ENCODE data around the gene BMP8A.
"Not testable (repeated sequence)": the region's sequence is repeated elsewhere in the genome, so short reads cannot be mapped to it uniquely, and the experiment has no call there.

Gene BMP8A

DNA sequence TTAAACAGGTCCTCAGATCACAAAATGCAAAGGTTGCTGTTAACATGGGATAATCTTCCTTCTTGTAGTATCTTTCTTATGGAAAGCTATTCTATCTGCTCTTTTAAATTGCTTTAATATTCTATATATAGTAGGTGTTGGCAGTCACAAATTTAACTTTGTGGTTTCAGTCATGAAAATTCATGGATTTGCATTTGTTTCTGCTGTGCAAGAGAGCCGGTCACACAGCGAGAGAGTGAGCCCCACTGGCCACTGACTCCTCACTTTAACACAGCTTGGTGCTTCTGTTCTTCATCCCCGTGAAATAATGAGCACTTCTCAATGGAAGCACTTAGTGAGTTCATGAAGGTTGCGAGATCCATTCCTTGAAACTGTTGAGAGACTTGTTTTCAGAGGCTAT lies 18.1 kb upstream of the BMP8A start:
- no peak for TF ChIP-seq ZFP37 (tag by site-specific recombination; IDR thresholded peaks at IDR 0.05)
- no peak for TF ChIP-seq ZNF311 (tag by site-specific recombination; IDR thresholded peaks at IDR 0.05; ENCODE audit: borderline replicate concordance)
- TF ChIP-seq KLF9 (tag by site-specific recombination; IDR thresholded peaks at IDR 0.05; ENCODE audit: low read depth), result no peak
- TF ChIP-seq, protein P1, sequence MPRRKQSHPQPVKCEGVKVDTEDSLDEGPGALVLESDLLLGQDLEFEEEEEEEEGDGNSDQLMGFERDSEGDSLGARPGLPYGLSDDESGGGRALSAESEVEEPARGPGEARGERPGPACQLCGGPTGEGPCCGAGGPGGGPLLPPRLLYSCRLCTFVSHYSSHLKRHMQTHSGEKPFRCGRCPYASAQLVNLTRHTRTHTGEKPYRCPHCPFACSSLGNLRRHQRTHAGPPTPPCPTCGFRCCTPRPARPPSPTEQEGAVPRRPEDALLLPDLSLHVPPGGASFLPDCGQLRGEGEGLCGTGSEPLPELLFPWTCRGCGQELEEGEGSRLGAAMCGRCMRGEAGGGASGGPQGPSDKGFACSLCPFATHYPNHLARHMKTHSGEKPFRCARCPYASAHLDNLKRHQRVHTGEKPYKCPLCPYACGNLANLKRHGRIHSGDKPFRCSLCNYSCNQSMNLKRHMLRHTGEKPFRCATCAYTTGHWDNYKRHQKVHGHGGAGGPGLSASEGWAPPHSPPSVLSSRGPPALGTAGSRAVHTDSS (tag by site-specific recombination; IDR thresholded peaks at IDR 0.05), result no peak
- TF ChIP-seq WT1 (tag by site-specific recombination; IDR thresholded peaks at IDR 0.05), result no peak
- no peak for TF ChIP-seq ZBTB7A (tag by site-specific recombination; IDR thresholded peaks at IDR 0.05; ENCODE audit: low read depth)
- peaks cover 18 to 68% of the 10 kb centered on the region in 2 experiments; a peak in 2 of 3 replicates for H3K36me3 ChIP-seq (ENCODE audit: control insufficient read depth in 2 of 2, insufficient read depth in 1 of 2, low read length in 2 of 2)
- ChIA-PET POLR2A (no interaction called here), CTCF (interaction anchor here (1.0 kb wide), 1 partner anchor 65 kb away, joined by 6 read pairs; no protein-coding TSS in a partner anchor)
- H3K4me3 ChIP-seq (ENCODE audit: low read depth, low read length), result no peak overlapping the region
- no peaks in the 10 kb centered on the region for H3K4me1 ChIP-seq (ENCODE audit: control insufficient read depth, insufficient read depth, low read length)
- no peak overlapping the region for H3K27ac ChIP-seq (ENCODE audit: extremely low read depth, low read depth, low read length)
- H3K9me3 ChIP-seq (ENCODE audit: control insufficient read depth, insufficient read depth, low read depth, low read length), result no peaks in the 10 kb centered on the region

DNA sequence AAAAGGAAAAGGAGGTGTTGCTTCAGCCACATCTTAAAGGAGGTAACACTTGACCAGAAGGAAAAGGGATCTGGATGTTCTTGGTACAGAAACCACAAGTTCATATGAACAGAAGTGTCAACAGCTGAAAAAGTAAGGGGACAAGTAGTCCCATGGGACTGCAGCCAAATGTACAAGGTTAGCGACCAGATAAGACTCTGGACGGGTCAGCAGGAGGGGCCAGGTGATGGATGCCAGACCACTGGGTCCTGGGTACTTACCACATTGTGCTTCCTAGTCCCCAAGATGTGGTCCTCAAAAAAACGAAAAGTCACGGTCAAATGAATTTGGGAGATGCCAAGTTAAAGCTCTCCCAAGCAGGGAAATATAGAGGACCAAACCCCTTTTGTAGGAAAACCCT lies 16.6 kb upstream of the BMP8A start:
- Histone ChIP-seq H3K4me1 (ENCODE audit: control insufficient read depth, insufficient read depth, low read length) (no peaks in the 10 kb centered on the region), H3K27ac (ENCODE audit: extremely low read depth, low read depth, low read length) (no peak overlapping the region), H3K4me3 (ENCODE audit: low read depth, low read length) (no peak overlapping the region), H3K36me3 (ENCODE audit: control insufficient read depth in 2 of 2, insufficient read depth in 1 of 2, low read length in 2 of 2) (peaks cover 18 to 68% of the 10 kb centered on the region in 2 experiments; a peak in 2 of 3 replicates), H3K9me3 (ENCODE audit: control insufficient read depth, insufficient read depth, low read depth, low read length) (no peaks in the 10 kb centered on the region)
- TF ChIP-seq, protein P2, sequence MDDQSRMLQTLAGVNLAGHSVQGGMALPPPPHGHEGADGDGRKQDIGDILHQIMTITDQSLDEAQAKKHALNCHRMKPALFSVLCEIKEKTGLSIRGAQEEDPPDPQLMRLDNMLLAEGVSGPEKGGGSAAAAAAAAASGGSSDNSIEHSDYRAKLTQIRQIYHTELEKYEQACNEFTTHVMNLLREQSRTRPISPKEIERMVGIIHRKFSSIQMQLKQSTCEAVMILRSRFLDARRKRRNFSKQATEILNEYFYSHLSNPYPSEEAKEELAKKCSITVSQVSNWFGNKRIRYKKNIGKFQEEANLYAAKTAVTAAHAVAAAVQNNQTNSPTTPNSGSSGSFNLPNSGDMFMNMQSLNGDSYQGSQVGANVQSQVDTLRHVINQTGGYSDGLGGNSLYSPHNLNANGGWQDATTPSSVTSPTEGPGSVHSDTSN (CRISPR knock-in tag; IDR thresholded peaks at IDR 0.05), result no peak
- TF ChIP-seq ZNF354C (tag by site-specific recombination; IDR thresholded peaks at IDR 0.05; ENCODE audit: borderline replicate concordance, low read depth), result no peak
- CTCF ChIA-PET, result interaction anchor here (0.6 kb wide), 1 partner anchor 1319 kb away, joined by 3 read pairs; no protein-coding TSS in a partner anchor
- POLR2A ChIA-PET, result no interaction called here

DNA sequence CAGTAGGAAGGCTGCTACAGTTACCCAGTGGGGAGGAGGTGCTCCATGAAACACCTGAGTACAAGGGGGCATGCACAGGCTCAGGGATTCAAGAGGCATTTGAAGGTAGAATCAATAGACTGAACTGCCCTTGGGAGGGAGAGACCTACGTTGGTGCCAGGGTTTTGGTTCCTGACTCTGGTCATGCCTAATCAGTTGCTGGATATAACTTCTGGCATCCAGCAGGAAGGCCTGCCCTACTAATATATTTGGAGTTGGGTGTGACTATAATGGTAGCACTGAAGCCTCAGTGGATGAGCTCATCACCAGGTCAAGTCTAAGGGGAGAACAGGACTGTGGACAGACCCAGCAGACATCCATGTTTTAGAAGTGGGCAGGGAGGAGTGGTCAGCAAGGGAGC lies 15.9 kb upstream of the BMP8A start:
- H3K9me3 ChIP-seq (ENCODE audit: control insufficient read depth, insufficient read depth, low read depth, low read length); H3K27ac ChIP-seq (ENCODE audit: extremely low read depth, low read depth, low read length); H3K4me3 ChIP-seq (ENCODE audit: low read depth, low read length); H3K4me1 ChIP-seq (ENCODE audit: control insufficient read depth, insufficient read depth, low read length); POLR2A ChIA-PET; CTCF ChIA-PET: not testable (repeated sequence)
- TF ChIP-seq ZNF10 (tag by site-specific recombination; IDR thresholded peaks at IDR 0.05), result peak; percentile 95
- peaks cover 20 to 68% of the 10 kb centered on the region in 2 experiments; a peak in 2 of 3 replicates for H3K36me3 ChIP-seq (ENCODE audit: control insufficient read depth in 2 of 2, insufficient read depth in 1 of 2, low read length in 2 of 2)

DNA sequence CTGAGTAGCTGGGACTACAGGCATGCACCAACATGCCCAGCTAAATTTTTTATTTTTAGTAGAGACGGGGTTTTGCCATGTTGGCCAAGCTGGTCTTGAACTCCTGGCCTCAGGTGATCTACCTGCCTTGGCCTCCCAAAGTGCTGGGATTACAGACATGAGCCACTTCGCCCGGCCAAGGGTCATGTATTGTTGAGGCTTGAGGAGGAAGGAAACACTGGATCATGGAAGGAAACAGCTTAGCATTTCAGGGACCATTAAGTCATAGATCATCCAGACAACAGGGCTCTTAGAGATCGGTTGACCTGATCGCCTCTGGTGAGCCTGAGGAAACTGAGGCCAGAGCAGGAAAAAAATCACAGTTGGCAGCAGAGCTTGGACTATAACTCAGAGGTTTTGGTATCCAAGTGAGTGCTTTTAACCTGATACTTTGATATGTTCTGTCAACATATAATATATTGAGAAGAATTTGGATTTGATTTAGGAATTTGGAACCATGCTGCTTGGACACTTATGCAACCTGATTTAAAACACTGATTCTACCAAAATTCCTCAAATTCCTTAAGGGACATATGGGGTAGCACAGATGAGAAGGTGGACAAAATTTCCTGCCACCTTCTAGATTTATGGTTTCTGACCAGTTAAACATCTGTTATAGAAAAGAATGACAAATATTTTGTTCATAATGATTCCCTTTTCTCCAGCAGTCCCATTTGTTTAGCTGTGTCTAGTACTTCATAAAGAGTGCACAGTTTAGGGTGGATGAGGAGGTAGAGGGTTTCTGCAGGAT lies 13.1 kb upstream of the BMP8A start:
- Histone ChIP-seq H3K36me3 (ENCODE audit: control insufficient read depth in 2 of 2, insufficient read depth in 1 of 2, low read length in 2 of 2) (peaks cover 27 to 62% of the 10 kb centered on the region in 2 experiments), H3K27ac (ENCODE audit: extremely low read depth, low read depth, low read length) (no peak overlapping the region)

DNA sequence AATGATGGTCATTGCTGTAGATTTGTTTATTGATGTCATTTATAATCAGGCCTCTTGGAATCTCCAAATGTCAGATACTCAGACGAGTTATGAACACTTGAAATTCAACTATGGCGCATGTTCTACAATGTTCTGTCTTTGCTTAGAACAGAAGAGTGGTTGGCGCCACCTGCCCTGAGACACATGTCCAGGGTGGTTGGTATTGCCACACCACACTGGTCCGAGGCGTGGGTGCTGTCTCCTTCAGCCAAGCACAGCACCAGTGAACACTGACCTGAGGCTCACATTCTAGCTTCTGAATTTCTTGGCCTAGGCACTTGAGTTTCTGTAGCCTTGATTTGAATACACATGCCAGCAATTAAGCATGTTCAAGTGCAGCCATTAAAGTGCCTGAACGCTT lies 10.1 kb upstream of the BMP8A start:
- H3K4me1 ChIP-seq (ENCODE audit: control insufficient read depth, insufficient read depth, low read length), result no peaks in the 10 kb centered on the region
- no peaks in the 10 kb centered on the region for H3K9me3 ChIP-seq (ENCODE audit: control insufficient read depth, insufficient read depth, low read depth, low read length)
- no peak overlapping the region for H3K4me3 ChIP-seq (ENCODE audit: low read depth, low read length)
- POLR2A ChIA-PET, result no interaction called here
- H3K27ac ChIP-seq (ENCODE audit: extremely low read depth, low read depth, low read length), result no peak overlapping the region
- H3K36me3 ChIP-seq (ENCODE audit: control insufficient read depth in 2 of 2, insufficient read depth in 1 of 2, low read length in 2 of 2), result peaks cover 24 to 74% of the 10 kb centered on the region in 2 experiments
- TF ChIP-seq, protein P3, sequence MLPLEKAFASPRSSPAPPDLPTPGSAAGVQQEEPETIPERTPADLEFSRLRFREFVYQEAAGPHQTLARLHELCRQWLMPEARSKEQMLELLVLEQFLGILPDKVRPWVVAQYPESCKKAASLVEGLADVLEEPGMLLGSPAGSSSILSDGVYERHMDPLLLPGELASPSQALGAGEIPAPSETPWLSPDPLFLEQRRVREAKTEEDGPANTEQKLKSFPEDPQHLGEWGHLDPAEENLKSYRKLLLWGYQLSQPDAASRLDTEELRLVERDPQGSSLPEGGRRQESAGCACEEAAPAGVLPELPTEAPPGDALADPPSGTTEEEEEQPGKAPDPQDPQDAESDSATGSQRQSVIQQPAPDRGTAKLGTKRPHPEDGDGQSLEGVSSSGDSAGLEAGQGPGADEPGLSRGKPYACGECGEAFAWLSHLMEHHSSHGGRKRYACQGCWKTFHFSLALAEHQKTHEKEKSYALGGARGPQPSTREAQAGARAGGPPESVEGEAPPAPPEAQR (tag by site-specific recombination; IDR thresholded peaks at IDR 0.05), result no peak
- TF ChIP-seq ZNF677 (tag by site-specific recombination; IDR thresholded peaks at IDR 0.05), result no peak
- TF ChIP-seq ZNF133 (tag by site-specific recombination; IDR thresholded peaks at IDR 0.05), result no peak
- no peak for TF ChIP-seq PRDM1 (tag by site-specific recombination; IDR thresholded peaks at IDR 0.05)
- no peak for TF ChIP-seq YY2 (tag by site-specific recombination; IDR thresholded peaks at IDR 0.05)
- no peak for TF ChIP-seq GLI2 (tag by site-specific recombination; IDR thresholded peaks at IDR 0.05; ENCODE audit: borderline replicate concordance, low read depth)
- CTCF ChIA-PET, result no interaction called here

More for the DNA sequence above, 13.1 kb upstream of the BMP8A start:
- Histone ChIP-seq H3K4me1 (ENCODE audit: control insufficient read depth, insufficient read depth, low read length) (no peaks in the 10 kb centered on the region), H3K4me3 (ENCODE audit: low read depth, low read length) (no peak overlapping the region), H3K9me3 (ENCODE audit: control insufficient read depth, insufficient read depth, low read depth, low read length) (no peaks in the 10 kb centered on the region)
- TF ChIP-seq ZNF596 (tag by site-specific recombination; IDR thresholded peaks at IDR 0.05), result no peak
- no peak for TF ChIP-seq KLF8 (tag by site-specific recombination; IDR thresholded peaks at IDR 0.05)
- CTCF ChIA-PET, result interaction anchor here (1.1 kb wide), 1 partner anchor 61 kb away, joined by 3 read pairs; no protein-coding TSS in a partner anchor
- POLR2A ChIA-PET, result no interaction called here

All from HEK293 (cell line).